PC-9 (cell line): Measurements from ENCODE around the gene PSME1. TPM values are rescaled to one million over a fixed set of nuclear protein-coding genes. Genes with fewer than 3 reads are reported as not detected.

Source experiments
- BruUV-seq: library from RNA; stranded (reverse); fragments of 400-500 nt; replicated peaks from 2 replicates; lab custom pipeline; 2021; lab: Mats Ljungman, UMichigan
- CTCF ChIA-PET: fragments of 300-600 bp; sonication (Branson Sonifier 250); formaldehyde crosslinking; loops from one replicate; lab custom pipeline; 2022; ENCODE audit warnings: antibody characterized with exemption; lab: Charles Lee
- POLR2A ChIA-PET: fragments of 300-600 bp; sonication (Branson Sonifier 250); formaldehyde crosslinking; loops from one replicate; lab custom pipeline; 2022; ENCODE audit warnings: antibody characterized with exemption; ENCODE audit not compliant: unreplicated experiment; lab: Charles Lee
- DNase-seq, 2 experiments: peaks; one replicate each; pipeline versions ENCODE4 v3.0.0 to v3.0.0-alpha.2; 2015 to 2022; ENCODE audit warnings: mixed read lengths in 1 of 2
- H2AFZ ChIP-seq: fragments of 200-600 bp; sonication (generic); 2 replicates; pipeline ENCODE4 v1.8.1; 2017; ENCODE audit warnings: antibody characterized with exemption
- H3F3A ChIP-seq: fragments of 200-600 bp; sonication (generic); 2 replicates; pipeline ENCODE4 v1.8.1; 2017; ENCODE audit warnings: antibody characterized with exemption, mild to moderate bottlenecking, low read depth; ENCODE audit not compliant: insufficient read depth
- H3K27ac ChIP-seq: fragments of 200-600 bp; sonication (generic); 2 replicates; pipeline ENCODE4 v1.6.1; 2016; ENCODE audit warnings: mixed run types
- H3K27me3 ChIP-seq: fragments of 200-600 bp; sonication (generic); 2 replicates; pipeline ENCODE4 v1.6.1; 2016; ENCODE audit warnings: low read depth, mixed run types; ENCODE audit not compliant: insufficient read depth
- H3K36me3 ChIP-seq: fragments of 200-600 bp; sonication (generic); 2 replicates; pipeline ENCODE4 v1.6.1; 2016; ENCODE audit warnings: low read depth, mixed run types
- H3K4me1 ChIP-seq: fragments of 200-600 bp; sonication (generic); replicated peaks from 2 replicates; pipeline ENCODE4 v1.6.1; 2016; ENCODE audit warnings: mixed run types; ENCODE audit not compliant: insufficient read depth
- H3K4me2 ChIP-seq: fragments of 200-600 bp; sonication (generic); 2 replicates; pipeline ENCODE4 v1.6.1; 2017; ENCODE audit warnings: mixed run types
- H3K4me3 ChIP-seq: fragments of 200-600 bp; sonication (generic); 2 replicates; pipeline ENCODE4 v1.6.1; 2016; ENCODE audit warnings: mixed run types
- H3K79me2 ChIP-seq: fragments of 200-600 bp; sonication (generic); 2 replicates; pipeline ENCODE4 v1.6.1; 2017; ENCODE audit warnings: low read depth, mixed run types
- H3K9me2 ChIP-seq: fragments of 200-600 bp; sonication (generic); 2 replicates; pipeline ENCODE4 v1.8.1; 2017; ENCODE audit warnings: mild to moderate bottlenecking; ENCODE audit not compliant: insufficient read depth
- H3K9me3 ChIP-seq: fragments of 200-600 bp; sonication (generic); 2 replicates; pipeline ENCODE4 v1.8.1; 2016; ENCODE audit warnings: low read depth; ENCODE audit not compliant: insufficient read depth
- H4K20me1 ChIP-seq: fragments of 200-600 bp; sonication (generic); 2 replicates; pipeline ENCODE4 v1.8.1; 2017; ENCODE audit not compliant: insufficient read depth
- CTCF ChIP-seq: fragments of 200-600 bp; sonication (generic); conservative IDR thresholded peaks from 2 replicates; pipeline ENCODE4 v1.6.1; 2017; ENCODE audit warnings: mixed run types, antibody characterized with exemption, mild to moderate bottlenecking, moderate library complexity
- EZH2 ChIP-seq: fragments of 200-600 bp; sonication (generic); IDR thresholded peaks from 2 replicates; pipeline ENCODE4 v1.8.0; 2017; ENCODE audit warnings: antibody characterized with exemption, low read depth
- intact Hi-C: fragments of 100-400 bp; cut with micrococcal nuclease; formaldehyde crosslinking; loops from one replicate; pipeline ENCODE4 v1.10.0; 2022; ENCODE audit not compliant: unreplicated experiment
- total RNA-seq: library from RNA; stranded (reverse); gene quantifications from 2 replicates; pipeline ENCODE4 v1.2.3, GENCODE V29; 2021

PSME1 gene
- total RNA-seq, 1 experiment from 2014 or later = 174 TPM

GRCh38 chr14:24093207-24093900 is 42.6 kb upstream of the PSME1 start:
- POLR2A ChIA-PET = interaction anchor here (0.6 to 0.9 kb wide), 7 partner anchors 9 to 490 kb away, joined by 3 to 11 read pairs (median 4); partner anchors contain the start of genes NYNRIN and PSME1
- peak overlapping the region; percentile 52 for H3K4me2 ChIP-seq
- H3K79me2 ChIP-seq = peaks cover 12% of the 10 kb centered on the region
- intact Hi-C loops = loop anchor here (5.0 kb wide), 1 partner anchor 69 kb away; the partner anchor contains the start of gene IRF9
- H3F3A ChIP-seq = peaks cover 4% of the 10 kb centered on the region; the same call in 1 of the 2 replicates
- peak overlapping the region; percentile 83 for H3K27ac ChIP-seq
- H2AFZ ChIP-seq = peak overlapping the region; percentile 68; the same call in 1 of the 2 replicates
- H3K4me3 ChIP-seq = no peak overlapping the region; the same call in 1 of the 2 replicates
- CTCF ChIA-PET = interaction anchor here (0.6 to 1.3 kb wide), 6 partner anchors 12 to 604 kb away, joined by 3 to 25 read pairs (median 4); partner anchors contain the start of gene LTB4R2
- H4K20me1 ChIP-seq = no peaks in the 10 kb centered on the region
- H3K36me3 ChIP-seq = no peaks in the 10 kb centered on the region
- DNase-seq = no peak
- H3K9me2 ChIP-seq = 0 out of 2 replicates have a peak, but pooled peaks cover 3% of the 10 kb centered on the region
- BruUV-seq = TSS peak; percentile 78
- H3K27me3 ChIP-seq = no peaks in the 10 kb centered on the region
- no peaks in the 10 kb centered on the region for H3K9me3 ChIP-seq
- H3K4me1 ChIP-seq = peaks cover 12% of the 10 kb centered on the region
- TF ChIP-seq EZH2 (no peak), CTCF (no peak)

GRCh38 chr14:24093901-24094840 is 41.8 kb upstream of the PSME1 start, which contains the start of gene PCK2:
Gene PCK2 (plus strand): TSS chr14:24094311. CDS start chr14:24094406, 95 bp downstream.
- peak within 1 kb of the TSS; percentile 83 for H3K27ac ChIP-seq
- no peaks in the 10 kb centered on the region for H4K20me1 ChIP-seq
- peak; percentile 83 to 93 for DNase-seq
- ChIA-PET POLR2A (interaction anchor here (0.5 to 0.9 kb wide), 9 partner anchors 10 to 491 kb away, joined by 3 to 11 read pairs (median 4); partner anchors contain the start of genes NYNRIN and PSME1), CTCF (interaction anchor here (0.5 to 1.3 kb wide), 9 partner anchors 12 to 788 kb away, joined by 3 to 25 read pairs (median 4); partner anchors contain the start of genes BCL2L2 and LTB4R2)
- H3K4me2 ChIP-seq = peak within 1 kb of the TSS; percentile 91
- no peaks in the 10 kb centered on the region for H3K27me3 ChIP-seq
- 0 out of 2 replicates have a peak, but pooled peaks cover 3% of the 10 kb centered on the region for H3K9me2 ChIP-seq
- H3F3A ChIP-seq = peaks cover 4% of the 10 kb centered on the region; the same call in 1 of the 2 replicates
- H3K79me2 ChIP-seq = peaks cover 12% of the 10 kb centered on the region
- no peak for TF ChIP-seq EZH2
- no peak for TF ChIP-seq CTCF
- TSS peak; percentile 62 for BruUV-seq
- H3K9me3 ChIP-seq = no peaks in the 10 kb centered on the region
- no peaks in the 10 kb centered on the region for H3K36me3 ChIP-seq
- intact Hi-C loops = loop anchor here (1.0 to 5.0 kb wide), 2 partner anchors 16 to 68 kb away; partner anchors contain the start of gene IRF9
- H3K4me3 ChIP-seq = peak within 1 kb of the TSS; percentile 78
- H3K4me1 ChIP-seq = peaks cover 12% of the 10 kb centered on the region
- H2AFZ ChIP-seq = peak within 1 kb of the TSS; percentile 91
